GM12801 (cell line): Measurements from ENCODE around the gene CELSR2.

ENCODE experiments used
- CTCF ChIP-seq: IDR thresholded peaks from one replicate; pipeline ENCODE4 v1.5.1; 2011; ENCODE audit warnings: control low read depth; ENCODE audit not compliant: insufficient read length; ENCODE audit errors: extremely low read depth

The CELSR2 gene

GRCh38 chr1:109243860-109244552, 5.3 kb upstream of the CELSR2 start:
- no peak for TF ChIP-seq CTCF

GRCh38 chr1:109246141-109246551, 3.2 kb upstream of the CELSR2 start:
- no peak for TF ChIP-seq CTCF

- no peak for TF ChIP-seq CTCF
Measured at GRCh38 chr1:109247401-109248365, 1.7 kb upstream of the CELSR2 start.

- no peak for TF ChIP-seq CTCF
Measured at GRCh38 chr1:109248444-109248796, 919 bp upstream of the CELSR2 start.

- no peak for TF ChIP-seq CTCF
Measured at GRCh38 chr1:109249654-109250401, 489 bp downstream of the CELSR2 start.

GRCh38 chr1:109250454-109251276, 1.3 kb downstream of the CELSR2 start:
- TF ChIP-seq CTCF: no peak
